Stimulated activated CD4-positive, alpha-beta T cell treated with anti-CD3 and anti-CD28 coated beads, Interleukin-2, amount 100 ng/mL, for 48 hours (primary cell): ENCODE measurements around the gene TMEM259.
A peak's percentile ranks its signal among the peaks of the same experiment; 100 is the strongest.
"Not testable (repeated sequence)": the region's sequence is repeated elsewhere in the genome, so short reads cannot be mapped to it uniquely, and the experiment has no call there.

ENCODE experiments used
- DNase-seq, 2 donors: peaks; one replicate each; pipeline ENCODE4 v3.0.0-alpha.2; 2020

The TMEM259 gene

DNA sequence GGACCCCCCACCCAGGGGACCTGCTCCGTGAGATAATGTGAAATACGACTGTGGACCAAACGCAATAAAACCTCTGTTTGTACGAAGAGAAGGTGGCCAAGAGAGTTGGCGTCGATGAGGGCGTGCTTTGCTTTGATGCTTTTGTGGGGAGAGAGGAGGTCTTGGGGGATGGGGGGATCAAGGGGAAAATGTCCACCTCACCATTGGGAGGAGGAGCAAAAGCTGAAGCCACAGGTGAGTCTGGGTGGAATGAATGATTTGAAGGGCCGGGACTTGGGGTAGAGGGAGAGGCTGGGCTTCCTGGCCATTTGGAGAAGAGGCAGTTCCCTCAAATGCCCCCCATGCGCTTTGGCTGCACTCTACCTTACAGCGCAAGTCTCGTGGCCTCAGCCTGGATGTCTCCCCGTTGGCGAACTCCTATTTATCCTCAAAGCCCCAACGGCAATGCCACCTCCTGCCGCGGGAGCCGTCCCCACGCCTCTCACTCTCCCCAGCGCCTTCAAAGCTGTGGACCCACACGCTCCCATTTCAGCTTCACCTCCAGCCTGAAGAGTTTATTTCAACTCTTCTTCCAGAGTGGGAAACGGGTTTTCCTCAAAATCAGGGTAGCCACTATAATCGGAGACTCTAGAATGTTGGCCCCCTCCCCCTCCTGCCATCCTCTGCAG lies 18.2 kb upstream of the TMEM259 start:
- no peak for DNase-seq

GRCh38 chr19:1037621-1038064 lies 16.7 kb upstream of the TMEM259 start:
- DNase-seq, result no peak

- DNase-seq, result no peak
Observed at GRCh38 chr19:1035998-1036621, 15.2 kb upstream of the TMEM259 start.

GRCh38 chr19:1032264-1032867 lies 11.4 kb upstream of the TMEM259 start:
- DNase-seq, result no peak

DNA sequence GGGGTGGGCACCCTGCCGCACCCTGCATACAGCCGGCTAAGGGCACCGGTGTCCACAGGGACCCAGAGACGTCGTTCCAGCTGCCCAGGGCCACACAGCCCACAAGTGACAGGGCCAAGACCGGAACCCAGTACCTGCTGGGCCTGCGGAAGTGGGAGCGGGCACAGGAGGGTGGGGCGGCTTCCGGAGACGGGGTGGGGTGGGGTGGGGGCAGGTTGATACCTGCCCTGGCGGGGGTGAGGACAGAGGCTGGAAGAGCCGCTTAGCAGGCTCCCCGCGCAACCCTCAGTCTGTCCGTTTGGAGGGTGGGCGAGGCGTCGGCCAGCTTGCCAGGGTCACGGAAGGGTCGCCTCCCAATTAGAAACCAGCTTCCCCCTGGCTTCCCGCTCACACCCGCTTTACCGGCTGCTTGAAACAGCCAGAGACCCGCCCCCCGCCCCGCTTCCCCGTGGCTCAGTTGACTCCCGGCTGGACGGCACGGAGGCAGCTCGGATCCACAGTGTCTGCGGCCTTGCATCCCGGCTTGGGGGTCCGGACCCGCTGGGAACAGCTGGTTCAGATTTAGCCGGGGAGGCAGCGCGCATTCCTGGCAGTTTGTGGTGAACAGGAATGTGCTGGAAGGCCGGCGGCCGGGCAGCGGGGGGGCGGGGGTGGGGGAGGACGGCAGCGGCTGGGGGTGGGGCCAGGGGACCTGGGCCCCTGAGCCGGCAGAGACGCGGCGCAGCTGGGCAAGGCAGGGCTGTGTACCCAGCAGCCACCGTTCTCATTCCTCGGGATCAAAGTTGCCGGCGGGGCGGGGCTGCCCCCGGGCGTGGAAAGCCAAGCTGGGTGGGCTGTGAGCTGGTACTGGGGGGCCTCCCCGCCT lies 7.4 kb upstream of the TMEM259 start:
- DNase-seq, result no peak

GRCh38 chr19:1027650-1028061 lies 6.7 kb upstream of the TMEM259 start:
- no peak for DNase-seq

DNA sequence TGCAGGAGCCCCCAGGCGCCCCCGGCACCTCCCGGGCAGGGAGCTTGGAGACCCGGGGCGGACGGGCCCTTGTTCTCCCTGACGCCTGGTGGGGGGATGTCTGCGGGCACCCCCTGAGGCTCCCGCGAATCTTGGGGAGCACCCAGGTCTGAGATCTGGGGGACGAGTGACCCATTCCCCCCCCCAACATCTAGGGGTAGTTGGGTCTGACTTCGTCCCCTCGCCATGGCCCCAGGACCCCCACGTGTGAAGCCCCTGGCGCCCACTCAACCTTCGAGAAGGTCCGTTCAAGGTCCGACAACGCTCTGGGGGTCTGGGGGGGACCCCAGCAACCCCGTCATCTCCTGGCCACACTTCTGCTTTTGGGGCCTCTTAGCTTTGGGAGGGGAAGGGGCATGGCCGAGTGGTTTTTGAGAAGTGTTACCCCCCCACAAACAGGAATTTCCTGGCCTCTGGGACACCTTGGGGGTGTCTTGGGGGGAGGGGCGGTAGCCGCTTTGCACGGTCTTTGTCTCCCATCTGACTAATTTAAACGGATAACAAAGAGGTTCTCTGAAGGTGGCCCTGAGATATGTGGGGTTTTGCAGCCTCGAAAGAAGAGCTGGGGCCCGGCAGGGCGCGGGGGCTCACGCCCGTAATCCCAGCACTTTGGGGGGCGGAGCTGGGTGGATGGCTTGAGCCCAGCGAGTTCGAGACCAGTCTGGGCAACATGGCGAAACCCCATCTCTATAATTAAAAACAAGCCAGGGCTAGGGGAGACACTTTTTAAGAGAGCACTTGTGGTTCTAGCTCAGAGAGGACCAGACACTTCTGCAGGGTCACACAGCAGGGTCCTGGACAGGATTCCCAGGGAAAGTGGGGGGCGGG lies 6.1 kb upstream of the TMEM259 start:
- DNase-seq, result no peak

- peak; percentile 65 to 67 for DNase-seq
Observed at GRCh38 chr19:1025960-1026782, 5.2 kb upstream of the TMEM259 start, which contains the start of gene CNN2. TSS of gene CNN2 (plus strand) at chr19:1026608. CDS start at chr19:1026662, 54 bp downstream.

GRCh38 chr19:1025080-1025479 lies 4.2 kb upstream of the TMEM259 start:
- DNase-seq, result not testable (repeated sequence)

DNA sequence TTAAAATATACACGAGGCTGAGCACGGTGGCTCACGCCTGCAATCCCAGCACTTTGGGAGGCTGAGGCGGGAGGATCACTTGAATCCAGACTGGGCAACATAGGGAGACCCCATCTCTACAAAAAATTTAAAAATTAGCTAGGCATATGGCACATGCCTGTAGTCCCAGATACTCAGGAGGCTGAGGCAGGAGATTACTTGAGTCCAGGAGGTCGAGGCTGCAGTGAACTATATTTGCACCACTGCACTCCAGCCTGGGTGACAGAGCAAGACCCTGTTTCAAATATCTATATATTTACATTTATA lies 2.9 kb upstream of the TMEM259 start:
- DNase-seq, result not testable (repeated sequence)

GRCh38 chr19:1019980-1020867 lies 699 bp downstream of the TMEM259 start:
- no peak for DNase-seq

DNA sequence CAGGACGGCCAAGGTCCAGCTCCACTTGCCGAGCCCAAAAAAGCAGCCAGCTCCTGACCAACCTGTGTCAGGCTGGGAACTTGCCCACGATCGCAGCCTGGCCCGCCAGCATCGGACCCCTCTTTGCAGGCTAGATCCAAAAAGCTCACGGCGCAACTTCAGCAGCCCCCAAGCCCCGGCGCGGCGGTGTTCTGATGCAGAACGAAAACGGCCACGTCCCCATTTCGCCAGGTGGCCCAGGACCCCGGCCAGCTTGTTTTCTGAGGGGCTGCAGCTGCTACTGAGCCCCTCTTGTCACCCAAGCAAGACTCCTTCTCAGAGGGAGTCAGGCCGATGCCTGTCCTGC lies 1.3 kb downstream of the TMEM259 start:
- DNase-seq, result no peak

GRCh38 chr19:1018932-1019615 lies 1.8 kb downstream of the TMEM259 start:
- DNase-seq, result no peak

- DNase-seq, result no peak
Observed at GRCh38 chr19:1018393-1018792, 2.5 kb downstream of the TMEM259 start.

GRCh38 chr19:1017906-1018305 lies 3.0 kb downstream of the TMEM259 start:
- no peak for DNase-seq

DNA sequence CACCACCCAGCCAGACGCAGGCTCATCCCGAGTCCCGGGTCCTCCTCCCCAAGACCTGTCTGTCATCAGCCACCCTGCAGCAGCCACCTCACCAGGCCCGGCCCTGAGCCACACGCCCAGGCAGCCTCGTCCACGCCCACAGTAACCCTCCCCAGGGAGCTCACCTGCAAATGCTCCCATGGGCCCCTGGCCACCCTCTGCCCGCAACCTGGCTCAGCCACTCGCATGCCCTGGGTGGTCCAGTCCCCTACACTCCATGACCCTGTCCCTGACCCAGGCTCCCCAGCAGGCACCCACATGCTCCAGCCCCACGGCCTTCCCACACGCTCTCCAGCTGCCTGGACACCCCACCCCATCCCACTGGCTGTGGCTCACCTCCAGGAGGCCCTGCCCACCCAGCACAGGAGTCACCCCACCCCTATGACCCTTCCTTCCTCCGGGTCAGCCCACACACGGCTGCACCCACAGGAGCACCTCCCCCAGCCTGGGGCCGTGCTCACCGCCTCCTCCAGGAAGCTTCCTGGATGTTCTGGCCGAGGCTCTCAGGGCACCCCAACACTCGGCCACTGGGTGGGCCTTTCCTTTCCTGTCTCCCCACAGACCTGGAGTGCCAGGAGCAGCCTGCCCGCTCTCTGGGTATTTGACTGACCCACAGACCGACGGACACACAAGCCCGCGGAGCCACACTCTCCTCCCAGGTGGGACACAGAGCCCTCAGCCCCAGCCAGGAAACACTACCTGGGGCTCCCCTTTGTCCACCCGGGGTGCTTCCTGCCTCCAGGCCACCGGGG lies 3.6 kb downstream of the TMEM259 start:
- DNase-seq, result no peak

DNA sequence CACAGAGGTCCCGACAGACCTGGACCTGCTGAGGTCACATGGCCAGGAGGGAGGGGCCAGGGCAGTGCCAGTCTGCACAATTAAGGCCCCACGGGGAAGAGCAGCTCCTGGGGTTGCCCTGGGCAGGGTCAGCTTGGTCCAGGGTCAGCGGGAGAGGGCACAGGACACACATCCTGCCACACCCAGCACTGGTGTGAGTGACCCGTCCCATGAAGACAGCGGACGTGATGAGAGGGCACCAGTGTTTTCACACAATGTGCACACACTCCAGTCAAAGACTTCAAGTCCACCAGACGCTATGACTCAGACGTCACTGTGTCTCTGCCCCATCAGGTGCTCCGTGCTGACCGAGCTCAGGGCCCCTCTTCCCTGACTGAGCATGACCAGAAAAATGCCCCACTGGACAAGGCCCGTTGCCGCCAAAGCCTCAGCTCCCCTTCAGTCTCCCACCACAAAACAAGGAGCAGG lies 4.2 kb downstream of the TMEM259 start:
- no peak for DNase-seq

DNA sequence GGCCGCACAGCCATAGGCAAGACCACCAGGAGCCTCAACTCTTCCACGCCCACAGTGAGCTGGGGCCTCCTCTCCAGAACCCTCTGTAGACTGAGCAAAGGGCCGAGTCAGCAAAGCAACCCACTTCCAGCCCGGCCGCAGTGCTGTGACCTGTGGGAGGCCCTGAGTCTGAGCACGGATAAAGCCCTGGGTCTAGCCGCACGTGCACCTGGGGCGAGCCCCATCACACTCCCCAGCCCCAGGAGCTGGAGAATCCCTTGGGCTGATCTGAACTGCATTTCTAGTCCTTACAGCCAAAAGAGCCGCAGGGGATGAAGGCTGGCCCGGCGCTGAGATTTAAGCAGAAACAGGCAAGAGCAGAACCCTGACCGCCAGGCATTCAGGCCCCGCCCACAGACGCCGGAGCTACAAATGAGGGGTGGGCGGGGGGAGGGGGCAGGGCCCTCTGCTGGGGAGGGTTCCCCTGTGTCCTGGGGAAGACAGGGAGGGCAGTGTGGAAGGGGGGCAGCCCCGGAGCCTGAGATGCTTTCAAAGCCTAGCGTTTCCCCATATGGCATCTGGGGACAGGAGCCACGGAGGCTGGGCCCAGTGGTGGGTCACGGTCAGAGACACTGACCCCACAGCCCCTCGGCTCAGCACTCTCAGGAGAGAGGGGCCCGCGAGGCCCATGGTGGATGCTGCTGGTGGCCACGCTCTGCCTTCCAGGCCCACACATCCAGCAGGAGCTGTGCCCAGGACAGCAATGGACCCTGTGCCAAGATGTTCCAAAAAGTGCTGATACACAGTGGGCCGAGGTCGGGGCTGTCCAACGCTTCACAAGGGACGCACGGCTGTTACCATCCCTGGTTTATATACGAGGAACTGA lies 4.9 kb downstream of the TMEM259 start:
- DNase-seq, result no peak
